H1 (cell line): Measurements from ENCODE around the gene LIF.

ENCODE experiments used
- ATF3 ChIP-seq: IDR thresholded peaks from 2 replicates; pipeline ENCODE4 v1.6.1; 2011; ENCODE audit warnings: low read depth, mild to moderate bottlenecking, low read length; ENCODE audit not compliant: insufficient read depth
- CHD2 ChIP-seq: IDR thresholded peaks from 2 replicates; pipeline ENCODE4 v1.6.1; 2012; ENCODE audit warnings: low read length, improper control_type of control experiment
- CTCF ChIP-seq, 3 experiments: IDR thresholded peaks; 1 replicate in 2 of 3; 2 replicates in 1 of 3; pipeline versions ENCODE4 v1.5.1 to v1.6.1; 2011; ENCODE audit warnings: low read length in 3 of 3, mild to moderate bottlenecking in 3 of 3, inconsistent platforms in 2 of 3, low read depth in 1 of 3, moderate library complexity in 1 of 3; ENCODE audit not compliant: insufficient read depth in 1 of 3; ENCODE audit errors: control extremely low read depth in 1 of 3
- EZH2 ChIP-seq: fragments of 200-600 bp; sonication (generic); IDR thresholded peaks from 2 replicates; pipeline ENCODE4 v1.7.1; 2012; ENCODE audit warnings: low read depth, mild to moderate bottlenecking, moderate library complexity, low read length, inconsistent platforms; ENCODE audit not compliant: severe bottlenecking
- KDM1A ChIP-seq: fragments of 200-600, 300-600 bp; sonication (generic); IDR thresholded peaks from 2 replicates; pipeline ENCODE4 v1.7.1; 2016; ENCODE audit warnings: mild to moderate bottlenecking, low read length, borderline replicate concordance
- PHF8 ChIP-seq: fragments of 200-600 bp; sonication (generic); conservative IDR thresholded peaks from 2 replicates; pipeline ENCODE4 v1.7.1; 2012; ENCODE audit warnings: low read depth, mild to moderate bottlenecking, inconsistent platforms, low read length, moderate library complexity
- POLR2A ChIP-seq, 2 experiments: IDR thresholded peaks; 1 replicate in 1 of 2; 2 replicates in 1 of 2; pipeline ENCODE4 v1.6.1; 2011; ENCODE audit warnings: low read depth in 2 of 2, low read length in 2 of 2, mild to moderate bottlenecking in 2 of 2; ENCODE audit errors: control extremely low read depth in 1 of 2
- POLR2AphosphoS5 ChIP-seq: IDR thresholded peaks from 2 replicates; pipeline ENCODE4 v1.6.1; 2011; ENCODE audit warnings: low read depth, low read length
- RAD21 ChIP-seq, 2 experiments: IDR thresholded peaks in 1 of 2; conservative IDR thresholded peaks in 1 of 2; 2 replicates each; pipeline ENCODE4 v1.6.1; 2011; ENCODE audit warnings: low read depth in 2 of 2, low read length in 2 of 2, improper control_type of control experiment in 1 of 2, inconsistent platforms in 1 of 2, mild to moderate bottlenecking in 1 of 2, moderate library complexity in 1 of 2
- TAF1 ChIP-seq: IDR thresholded peaks from 2 replicates; pipeline ENCODE4 v1.6.1; 2011; ENCODE audit warnings: mild to moderate bottlenecking, low read depth, low read length
- TEAD4 ChIP-seq: IDR thresholded peaks from 2 replicates; pipeline ENCODE4 v1.6.1; 2012; ENCODE audit warnings: low read depth, low read length, inconsistent platforms, mixed read lengths
- USF2 ChIP-seq: IDR thresholded peaks from 2 replicates; pipeline ENCODE4 v1.6.1; 2011; ENCODE audit warnings: low read length, improper control_type of control experiment
- YY1 ChIP-seq: IDR thresholded peaks from 2 replicates; pipeline ENCODE4 v1.6.1; 2011; ENCODE audit warnings: low read depth, mild to moderate bottlenecking, low read length
- ZNF274 ChIP-seq: IDR thresholded peaks from 2 replicates; pipeline ENCODE4 v1.7.0; 2012; ENCODE audit warnings: low read length, borderline replicate concordance; ENCODE audit errors: extremely low read depth

- TF ChIP-seq PHF8 (no peak), CTCF (IDR thresholded peaks at IDR 0.05; ENCODE audit: control extremely low read depth in 1 of 3, insufficient read depth in 1 of 3, low read depth in 1 of 3, low read length in 3 of 3) (no peak), EZH2 (no peak), YY1 (no peak), USF2 (no peak), KDM1A (peak; percentile 63; the same call in 1 of the 2 replicates), ZNF274 (no peak), ATF3 (no peak), TEAD4 (no peak), POLR2A (IDR thresholded peaks at IDR 0.05; ENCODE audit: control extremely low read depth in 1 of 2, low read depth in 2 of 2, low read length in 2 of 2) (no peak), POLR2AphosphoS5 (no peak), TAF1 (no peak), CHD2 (no peak), RAD21 (IDR thresholded peaks at IDR 0.05 in 1 of 2, conservative IDR thresholded peaks at IDR 0.05 in 1 of 2; ENCODE audit: low read depth in 2 of 2, low read length in 2 of 2) (no peak)
Observed at GRCh38 chr22:30267382-30268302, 21.1 kb upstream of the LIF start.
